NCI-H2196 (cell line): ENCODE measurements around the gene CLCA1.

ENCODE experiments used
- DNase-seq: peaks from one replicate; lab custom pipeline; 2025; ENCODE audit not compliant: unreplicated experiment; lab: John Stamatoyannopoulos, UW

Gene CLCA1

GRCh38 chr1:86460998-86461397 is 7.7 kb upstream of the CLCA1 start:
- no peak for DNase-seq

- no peak for DNase-seq
Observed at GRCh38 chr1:86461482-86461881, 7.2 kb upstream of the CLCA1 start.

- DNase-seq, result no peak
Observed at GRCh38 chr1:86464819-86465218, 3.9 kb upstream of the CLCA1 start.

- no peak for DNase-seq
Observed at GRCh38 chr1:86466109-86466844, 2.5 kb upstream of the CLCA1 start.

- no peak for DNase-seq
Observed at GRCh38 chr1:86466986-86467385, 1.7 kb upstream of the CLCA1 start.

- no peak for DNase-seq
Observed at GRCh38 chr1:86470859-86471258, 2.1 kb downstream of the CLCA1 start.

- no peak for DNase-seq
Observed at GRCh38 chr1:86471291-86471690, 2.6 kb downstream of the CLCA1 start.

GRCh38 chr1:86472152-86472551 is 3.4 kb downstream of the CLCA1 start:
- DNase-seq, result no peak

- DNase-seq, result no peak
Observed at GRCh38 chr1:86472767-86473166, 4.0 kb downstream of the CLCA1 start.

GRCh38 chr1:86477256-86477655 is 8.5 kb downstream of the CLCA1 start:
- DNase-seq, result no peak

- DNase-seq, result no peak
Observed at GRCh38 chr1:86477682-86478081, 9.0 kb downstream of the CLCA1 start.

GRCh38 chr1:86478416-86479156 is 9.9 kb downstream of the CLCA1 start:
- DNase-seq, result no peak

GRCh38 chr1:86481966-86482365 is 13.2 kb downstream of the CLCA1 start:
- DNase-seq, result no peak

- no peak for DNase-seq
Observed at GRCh38 chr1:86487131-86487810, 18.5 kb downstream of the CLCA1 start.

- DNase-seq, result no peak
Observed at GRCh38 chr1:86487811-86488141, 19.0 kb downstream of the CLCA1 start.

GRCh38 chr1:86489242-86489878 is 20.6 kb downstream of the CLCA1 start:
- DNase-seq, result no peak

- no peak for DNase-seq
Observed at GRCh38 chr1:86491171-86491950, 22.6 kb downstream of the CLCA1 start.

- DNase-seq, result no peak
Observed at GRCh38 chr1:86498281-86498680, 29.6 kb downstream of the CLCA1 start.

- peak; percentile 55 for DNase-seq
Observed at GRCh38 chr1:86499987-86500593, 31.4 kb downstream of the CLCA1 start.

- no peak for DNase-seq
Observed at GRCh38 chr1:86500714-86501113, 32.0 kb downstream of the CLCA1 start.
